Peyer's patch (tissue), 4 donors: ENCODE measurements around the gene BRD1.

Experiments
- POLR2A ChIP-seq, 2 donors: fragments of 450-650 bp; IDR thresholded peaks; one replicate each; pipeline ENCODE4 v1.5.1; 2017; ENCODE audit warnings: antibody characterized with exemption in 2 of 2, mild to moderate bottlenecking in 2 of 2, moderate library complexity in 2 of 2
- TF ChIP-seq, protein P1 (sequence below), 6 experiments: fragments of 450-650 bp in 4 of 6; fragments of 200-600 bp in 2 of 6; sonication (generic) in 1 of 6; IDR thresholded peaks; one replicate each; pipeline ENCODE4 v1.5.1; 2017 to 2019; ENCODE audit warnings: antibody characterized with exemption in 6 of 6, mild to moderate bottlenecking in 3 of 6, moderate library complexity in 1 of 6

DNA sequence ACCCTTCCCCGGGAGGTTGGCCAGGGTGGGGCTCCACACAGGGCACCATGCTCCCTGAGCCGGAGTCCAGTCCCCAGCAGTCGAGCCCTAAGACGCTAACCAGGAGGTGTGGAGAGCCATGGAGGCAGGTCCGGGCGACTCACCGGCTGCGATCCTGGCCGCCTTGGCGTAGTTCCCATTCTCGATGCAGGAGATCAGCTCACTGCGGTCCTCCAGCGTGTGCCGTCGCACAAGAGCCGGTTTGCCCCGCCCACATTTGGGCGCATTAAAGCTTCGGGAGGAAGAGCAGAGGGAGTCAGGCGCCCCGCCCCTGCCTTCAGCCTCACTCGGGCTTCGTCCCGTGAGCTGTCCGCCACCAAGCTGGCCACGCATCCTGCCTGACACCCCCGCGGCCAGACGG lies 50.8 kb downstream of the BRD1 start:
- no peak for TF ChIP-seq POLR2A (IDR thresholded peaks at IDR 0.05)
- TF ChIP-seq, protein P1, sequence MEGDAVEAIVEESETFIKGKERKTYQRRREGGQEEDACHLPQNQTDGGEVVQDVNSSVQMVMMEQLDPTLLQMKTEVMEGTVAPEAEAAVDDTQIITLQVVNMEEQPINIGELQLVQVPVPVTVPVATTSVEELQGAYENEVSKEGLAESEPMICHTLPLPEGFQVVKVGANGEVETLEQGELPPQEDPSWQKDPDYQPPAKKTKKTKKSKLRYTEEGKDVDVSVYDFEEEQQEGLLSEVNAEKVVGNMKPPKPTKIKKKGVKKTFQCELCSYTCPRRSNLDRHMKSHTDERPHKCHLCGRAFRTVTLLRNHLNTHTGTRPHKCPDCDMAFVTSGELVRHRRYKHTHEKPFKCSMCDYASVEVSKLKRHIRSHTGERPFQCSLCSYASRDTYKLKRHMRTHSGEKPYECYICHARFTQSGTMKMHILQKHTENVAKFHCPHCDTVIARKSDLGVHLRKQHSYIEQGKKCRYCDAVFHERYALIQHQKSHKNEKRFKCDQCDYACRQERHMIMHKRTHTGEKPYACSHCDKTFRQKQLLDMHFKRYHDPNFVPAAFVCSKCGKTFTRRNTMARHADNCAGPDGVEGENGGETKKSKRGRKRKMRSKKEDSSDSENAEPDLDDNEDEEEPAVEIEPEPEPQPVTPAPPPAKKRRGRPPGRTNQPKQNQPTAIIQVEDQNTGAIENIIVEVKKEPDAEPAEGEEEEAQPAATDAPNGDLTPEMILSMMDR (IDR thresholded peaks at IDR 0.05) = no peak
